Activated T-cell treated with anti-CD3 and anti-CD28 coated beads, Interleukin-2, amount 50 U/mL, for 4 hours (primary cell): Measurements from ENCODE around the gene RAPGEF3. TPM values are rescaled to one million over a fixed set of nuclear protein-coding genes. Genes with fewer than 3 reads are reported as not detected.

Experiments
- ATAC-seq, 2 donors: fragments of 200-7000 bp; cut with Tn5 transposase; one replicate each; pipeline ENCODE4 v1.10.0; 2021
- DNase-seq: peaks from one replicate; pipeline ENCODE4 v3.0.0-alpha.2; 2020
- H3K27me3 Mint-ChIP-seq: one replicate; pipeline ENCODE4 v1.8.0; 2021; ENCODE audit warnings: low read depth, mixed read lengths
- H3K36me3 Mint-ChIP-seq: one replicate; pipeline ENCODE4 v1.8.0; 2022; ENCODE audit warnings: mixed read lengths; ENCODE audit not compliant: insufficient read depth
- H3K4me1 Mint-ChIP-seq: one replicate; pipeline ENCODE4 v1.8.0; 2021; ENCODE audit warnings: low read depth, mixed read lengths
- H3K4me3 Mint-ChIP-seq: one replicate; pipeline ENCODE4 v1.8.0; 2021; ENCODE audit warnings: mild to moderate bottlenecking, moderate library complexity, mixed read lengths
- H3K9me3 Mint-ChIP-seq: one replicate; pipeline ENCODE4 v1.8.0; 2021; ENCODE audit warnings: mixed read lengths
- total RNA-seq, 3 donors: library from RNA; stranded (reverse); gene quantifications; one replicate each; pipeline ENCODE4 v1.2.1, GENCODE V29; 2021

RAPGEF3 gene
- total RNA-seq, 3 donors from 2014 or later: 0.55 to 1.3 (median 0.66) TPM

DNA sequence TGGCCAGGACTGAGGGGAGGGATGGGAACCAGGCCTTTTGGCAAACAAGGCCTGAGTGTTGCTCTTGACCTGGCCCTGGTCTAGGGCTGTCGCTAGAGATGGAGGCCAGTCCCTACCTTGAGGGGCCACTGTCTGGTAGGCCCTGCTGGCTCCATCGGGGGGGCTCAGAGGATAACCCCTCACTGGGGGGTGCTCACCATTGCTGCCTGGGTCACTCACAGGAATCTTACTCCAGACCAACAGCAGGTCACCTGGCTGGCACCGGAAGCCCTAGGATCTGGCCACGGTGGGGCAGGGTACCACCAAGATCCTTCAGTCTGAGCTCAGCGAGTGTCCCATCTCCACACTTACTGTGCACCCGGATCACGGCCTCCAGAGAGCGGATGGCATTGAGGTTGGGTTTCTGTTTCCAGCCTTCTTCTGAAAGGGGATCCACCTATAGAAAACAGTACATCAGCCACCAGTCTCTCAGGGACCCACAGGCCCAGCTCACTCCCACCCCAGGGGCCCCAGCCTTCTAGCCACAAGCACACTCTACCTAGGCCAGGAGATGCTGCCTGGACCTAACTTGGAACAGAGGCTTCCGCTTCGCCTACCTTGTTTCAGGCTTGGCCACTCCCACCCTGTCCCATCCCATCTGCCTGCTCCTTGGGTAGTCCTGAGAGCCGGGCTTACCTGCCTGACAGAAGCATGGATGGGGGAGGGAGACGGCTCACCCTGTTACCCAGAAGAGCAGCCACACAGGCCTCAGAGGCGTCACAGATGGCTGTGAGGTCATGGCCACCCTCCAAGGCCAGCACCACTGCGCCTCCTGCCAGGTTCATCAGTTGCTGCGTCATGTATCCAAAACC lies 26.6 kb upstream of the RAPGEF3 start:
- DNase-seq (no peak), ATAC-seq (peak in 1 of 2 donors; percentile 23)
- Mint-ChIP-seq H3K36me3 (peaks cover 43% of the 10 kb centered on the region), H3K4me3 (no peak overlapping the region), H3K27me3 (no peaks in the 10 kb centered on the region), H3K9me3 (no peaks in the 10 kb centered on the region), H3K4me1 (peaks cover 18% of the 10 kb centered on the region)

DNA sequence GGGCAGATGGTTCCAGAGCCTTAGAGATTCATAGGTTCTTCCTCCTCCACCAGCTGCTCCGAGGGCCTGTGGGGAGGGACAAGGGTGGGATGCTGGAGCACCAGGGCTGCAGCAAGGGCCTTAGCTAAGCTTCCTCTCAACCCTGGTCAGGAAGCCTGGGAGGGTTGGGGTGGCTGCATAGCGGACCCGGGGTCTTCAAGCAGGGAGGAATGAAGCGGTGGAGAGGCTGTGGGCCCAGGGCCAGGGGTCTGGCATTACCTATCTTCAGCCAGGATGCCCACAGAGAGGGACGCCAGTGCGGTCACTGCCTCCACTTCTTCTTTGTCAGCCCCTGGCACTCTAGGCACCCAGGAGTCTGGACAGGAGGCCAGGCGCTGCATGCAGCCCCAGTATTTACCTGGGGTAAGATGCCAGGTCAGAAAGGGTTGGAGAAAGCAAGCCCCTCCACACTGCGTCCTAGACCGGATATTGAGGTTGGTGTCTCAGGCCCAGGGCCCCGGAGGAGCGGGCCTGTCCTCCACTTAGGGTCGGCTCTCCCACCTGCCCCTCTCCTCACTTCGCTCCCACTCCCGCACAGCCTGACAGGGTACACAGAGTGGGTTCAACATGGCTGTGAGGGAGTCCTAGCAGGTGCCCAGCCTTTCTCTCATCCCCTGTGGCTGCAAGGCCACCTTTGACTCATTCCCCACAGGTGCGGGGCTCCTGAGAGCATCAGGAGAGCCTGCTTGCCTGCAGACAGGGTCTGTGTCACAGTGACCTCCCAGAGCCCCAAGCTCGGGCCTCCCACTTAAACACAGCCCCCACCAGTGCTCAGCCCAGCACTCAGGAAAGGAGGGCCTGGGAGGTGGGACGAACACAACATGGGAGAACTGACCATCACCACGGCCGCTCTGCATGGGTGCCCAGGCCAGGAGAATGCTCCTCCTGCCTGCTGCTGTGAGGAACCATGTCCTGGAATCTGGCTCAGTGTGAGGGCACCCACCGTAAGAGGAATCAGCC lies 25.4 kb upstream of the RAPGEF3 start:
- no peak overlapping the region for H3K4me3 Mint-ChIP-seq
- H3K36me3 Mint-ChIP-seq: peaks cover 37% of the 10 kb centered on the region
- H3K27me3 Mint-ChIP-seq: no peaks in the 10 kb centered on the region
- DNase-seq (no peak), ATAC-seq (no peak)
- peaks cover 23% of the 10 kb centered on the region for H3K4me1 Mint-ChIP-seq
- H3K9me3 Mint-ChIP-seq: no peaks in the 10 kb centered on the region

DNA sequence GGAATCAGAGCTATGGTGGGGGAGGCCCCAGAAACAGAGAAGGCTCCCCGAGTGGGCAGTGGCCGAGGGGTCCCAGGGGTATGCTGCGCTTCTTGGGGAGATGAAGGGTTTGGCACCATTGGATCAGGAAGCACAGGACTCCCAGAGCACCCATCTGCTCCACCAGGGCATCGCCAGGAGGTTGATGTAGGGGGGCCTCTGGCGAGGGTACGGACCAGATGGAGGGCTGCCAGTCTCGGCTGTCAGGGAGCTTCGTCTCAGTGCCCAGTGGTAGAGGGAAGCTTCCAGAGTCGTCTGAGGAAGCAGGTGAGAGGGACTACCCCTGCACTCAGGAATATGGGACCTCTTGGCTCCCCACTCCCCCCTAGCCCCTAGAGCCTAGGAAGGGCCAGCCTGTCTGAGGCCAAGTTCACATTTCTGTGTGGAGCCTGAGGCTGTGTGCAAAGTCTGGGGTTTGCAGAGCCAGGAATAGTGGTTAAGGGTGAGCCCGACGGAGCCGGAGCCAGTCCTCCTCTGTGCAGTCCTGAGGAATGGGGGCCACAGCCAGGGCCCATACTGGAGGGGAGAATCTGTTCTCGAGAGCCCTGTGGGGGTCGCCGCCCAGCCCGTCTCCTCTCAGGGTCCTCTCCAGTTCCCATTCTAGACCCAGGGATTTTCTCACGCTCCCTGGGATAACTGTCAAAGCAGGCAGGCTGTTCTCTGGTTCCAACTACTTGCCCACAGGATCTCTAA lies 24.5 kb upstream of the RAPGEF3 start:
- H3K36me3 Mint-ChIP-seq: peaks cover 31% of the 10 kb centered on the region
- no peak overlapping the region for H3K4me3 Mint-ChIP-seq
- no peaks in the 10 kb centered on the region for H3K9me3 Mint-ChIP-seq
- ATAC-seq: no peak
- DNase-seq: no peak
- H3K27me3 Mint-ChIP-seq: no peaks in the 10 kb centered on the region
- peaks cover 26% of the 10 kb centered on the region for H3K4me1 Mint-ChIP-seq

DNA sequence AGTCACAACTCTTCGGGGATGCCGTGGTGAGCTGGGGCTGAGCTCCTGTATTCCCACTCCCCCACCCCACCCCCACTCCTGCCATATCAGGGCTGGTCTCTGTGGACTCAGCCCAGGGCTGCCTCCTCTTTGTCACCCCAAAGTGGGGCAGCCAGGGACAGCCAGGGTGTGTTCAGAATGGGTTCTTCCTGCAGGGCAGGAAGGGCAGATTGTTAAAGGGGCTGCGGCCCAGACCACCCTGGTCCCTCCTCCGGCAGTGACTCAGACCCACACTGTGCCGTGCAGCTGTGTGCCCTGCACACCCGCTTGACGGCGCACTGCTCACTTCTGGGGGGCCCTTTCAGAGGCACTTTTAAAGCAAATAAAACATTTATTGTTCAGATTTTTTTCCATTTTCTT lies 23.7 kb upstream of the RAPGEF3 start:
- no peaks in the 10 kb centered on the region for H3K27me3 Mint-ChIP-seq
- DNase-seq (no peak), ATAC-seq (no peak)
- peaks cover 26% of the 10 kb centered on the region for H3K4me1 Mint-ChIP-seq
- H3K9me3 Mint-ChIP-seq: no peaks in the 10 kb centered on the region
- no peak overlapping the region for H3K4me3 Mint-ChIP-seq
- H3K36me3 Mint-ChIP-seq: peaks cover 24% of the 10 kb centered on the region

DNA sequence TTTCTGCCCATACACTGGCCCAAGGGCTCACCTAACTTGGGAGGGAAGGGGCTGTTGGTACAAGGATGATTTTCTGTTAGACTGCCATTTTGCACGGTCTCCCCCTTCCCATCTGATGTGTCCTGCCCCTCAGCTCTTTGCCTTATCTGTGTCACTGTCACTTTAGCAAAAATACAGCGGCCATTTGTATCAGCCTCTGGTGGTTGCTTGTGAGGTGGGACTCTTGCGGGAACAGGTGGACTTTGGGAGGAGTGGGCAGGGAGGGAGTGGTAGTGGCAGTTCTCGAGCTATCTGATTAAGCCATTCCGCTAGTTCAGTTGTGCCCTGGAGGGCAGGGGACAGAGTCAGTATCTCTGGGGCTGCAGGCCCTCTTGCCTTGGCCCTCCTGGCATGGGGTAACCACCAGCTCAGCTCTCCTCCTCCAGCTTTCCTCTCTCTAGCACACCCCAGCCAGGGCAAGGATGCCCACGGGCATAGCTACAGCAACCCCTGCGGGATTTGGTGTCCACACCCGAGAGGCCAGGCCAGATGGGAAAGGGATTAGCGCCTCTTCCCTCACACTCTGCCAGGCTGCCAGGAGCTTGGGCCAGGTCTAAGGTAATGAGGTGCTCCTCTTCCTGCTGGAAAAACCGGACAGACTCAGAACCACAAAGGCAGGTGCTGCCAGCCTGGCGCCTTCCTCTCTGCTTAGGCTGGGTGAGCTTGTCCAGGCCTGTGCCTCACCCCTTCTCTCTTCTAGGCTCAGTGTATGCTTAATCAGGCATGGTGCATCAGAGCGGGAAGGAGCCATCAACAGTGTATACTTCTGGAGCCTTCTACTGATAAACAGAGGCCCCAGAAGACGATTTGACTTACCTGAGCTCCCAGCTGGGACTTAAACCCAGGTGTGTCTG lies 23.0 kb upstream of the RAPGEF3 start:
- H3K9me3 Mint-ChIP-seq: no peaks in the 10 kb centered on the region
- DNase-seq: no peak
- H3K4me1 Mint-ChIP-seq: peaks cover 26% of the 10 kb centered on the region
- no peak for ATAC-seq
- no peaks in the 10 kb centered on the region for H3K27me3 Mint-ChIP-seq
- H3K36me3 Mint-ChIP-seq: peaks cover 17% of the 10 kb centered on the region
- no peak overlapping the region for H3K4me3 Mint-ChIP-seq

DNA sequence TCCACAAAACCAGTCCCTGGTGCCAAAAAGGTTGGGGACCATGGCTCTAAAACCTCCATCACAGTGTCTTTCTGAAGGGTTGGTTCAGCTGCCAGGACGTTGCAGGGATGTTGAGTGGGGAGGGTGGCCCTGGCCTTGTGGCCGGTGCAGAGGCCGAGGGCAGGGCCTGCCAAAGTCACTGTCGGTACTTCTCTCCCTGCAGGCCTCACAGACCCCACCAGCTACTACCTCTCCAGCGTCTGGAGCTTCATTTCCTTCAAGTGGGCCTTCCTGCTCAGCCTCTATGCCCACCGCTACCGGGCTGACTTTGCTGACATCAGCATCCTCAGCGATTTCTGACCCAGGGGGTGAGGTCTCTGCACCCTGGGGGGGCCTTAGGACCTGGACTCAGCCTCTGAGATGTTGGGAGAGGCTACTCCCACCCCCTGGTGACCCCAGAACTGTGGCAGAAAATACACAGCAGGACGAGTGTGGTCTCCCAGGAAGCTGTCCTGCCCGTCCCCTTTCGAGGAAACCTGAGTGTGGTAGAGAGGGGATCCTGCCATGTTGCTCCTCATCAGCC lies 21.3 kb upstream of the RAPGEF3 start:
- Mint-ChIP-seq H3K4me3 (no peak overlapping the region), H3K27me3 (no peaks in the 10 kb centered on the region), H3K9me3 (no peaks in the 10 kb centered on the region), H3K4me1 (peaks cover 17% of the 10 kb centered on the region), H3K36me3 (peaks cover 6% of the 10 kb centered on the region)
- ATAC-seq (no peak), DNase-seq (no peak)

DNA sequence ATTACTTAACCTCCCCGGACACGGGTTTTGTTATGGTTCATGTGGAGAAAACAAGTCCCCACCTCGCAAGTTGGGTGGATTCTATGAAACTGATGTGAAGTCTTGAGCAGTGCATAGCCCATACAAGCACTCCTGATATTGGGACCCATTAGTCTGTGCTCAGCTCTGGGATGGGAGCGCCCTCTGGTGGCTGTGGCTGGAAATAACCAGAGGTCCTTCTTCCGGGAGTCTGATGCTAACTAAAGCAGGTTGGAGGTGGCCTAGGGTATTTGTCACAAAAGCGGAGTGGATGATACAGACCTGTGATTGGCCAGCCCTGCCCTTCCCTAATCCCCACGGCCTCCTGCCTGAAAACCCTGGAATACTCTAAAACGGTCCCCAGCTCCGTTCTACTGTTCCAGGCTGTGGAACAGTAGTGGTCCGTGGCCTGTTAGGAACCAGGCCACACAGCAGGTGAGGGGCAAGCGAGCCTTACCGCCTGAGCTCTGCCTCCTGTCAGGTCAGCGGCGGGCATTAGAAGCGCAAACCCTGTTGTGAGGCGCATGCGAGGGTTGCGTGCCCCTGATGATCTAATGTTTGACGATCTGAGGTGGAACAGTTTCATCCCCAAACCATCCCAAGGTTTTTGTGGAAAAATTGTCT lies 20.7 kb upstream of the RAPGEF3 start:
- Mint-ChIP-seq H3K36me3 (peaks cover 2% of the 10 kb centered on the region), H3K9me3 (no peaks in the 10 kb centered on the region), H3K4me3 (no peak overlapping the region), H3K4me1 (peaks cover 21% of the 10 kb centered on the region), H3K27me3 (no peaks in the 10 kb centered on the region)
- DNase-seq: peak; percentile 95
- ATAC-seq: peak; percentile 86 to 88

DNA sequence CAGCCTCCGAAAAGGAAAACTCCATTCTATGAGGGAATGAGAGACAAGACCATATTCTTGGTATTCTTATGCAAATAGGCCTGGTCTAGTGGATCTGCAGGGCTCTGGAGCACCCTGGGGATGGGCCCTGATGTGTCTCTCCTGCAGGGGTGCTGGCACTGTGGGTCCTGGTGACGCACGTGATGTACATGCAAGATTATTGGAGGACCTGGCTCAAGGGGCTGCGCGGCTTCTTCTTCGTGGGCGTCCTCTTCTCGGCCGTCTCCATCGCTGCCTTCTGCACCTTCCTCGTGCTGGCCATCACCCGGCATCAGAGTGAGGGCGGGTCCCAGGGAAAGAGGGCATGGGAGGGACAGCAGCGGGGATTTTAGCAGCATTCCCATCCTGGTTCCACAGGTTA lies 20.2 kb upstream of the RAPGEF3 start:
- ATAC-seq: no peak
- Mint-ChIP-seq H3K27me3 (no peaks in the 10 kb centered on the region), H3K4me3 (no peak overlapping the region), H3K9me3 (no peaks in the 10 kb centered on the region), H3K4me1 (peaks cover 27% of the 10 kb centered on the region), H3K36me3 (peaks cover 2% of the 10 kb centered on the region)
- DNase-seq: no peak

DNA sequence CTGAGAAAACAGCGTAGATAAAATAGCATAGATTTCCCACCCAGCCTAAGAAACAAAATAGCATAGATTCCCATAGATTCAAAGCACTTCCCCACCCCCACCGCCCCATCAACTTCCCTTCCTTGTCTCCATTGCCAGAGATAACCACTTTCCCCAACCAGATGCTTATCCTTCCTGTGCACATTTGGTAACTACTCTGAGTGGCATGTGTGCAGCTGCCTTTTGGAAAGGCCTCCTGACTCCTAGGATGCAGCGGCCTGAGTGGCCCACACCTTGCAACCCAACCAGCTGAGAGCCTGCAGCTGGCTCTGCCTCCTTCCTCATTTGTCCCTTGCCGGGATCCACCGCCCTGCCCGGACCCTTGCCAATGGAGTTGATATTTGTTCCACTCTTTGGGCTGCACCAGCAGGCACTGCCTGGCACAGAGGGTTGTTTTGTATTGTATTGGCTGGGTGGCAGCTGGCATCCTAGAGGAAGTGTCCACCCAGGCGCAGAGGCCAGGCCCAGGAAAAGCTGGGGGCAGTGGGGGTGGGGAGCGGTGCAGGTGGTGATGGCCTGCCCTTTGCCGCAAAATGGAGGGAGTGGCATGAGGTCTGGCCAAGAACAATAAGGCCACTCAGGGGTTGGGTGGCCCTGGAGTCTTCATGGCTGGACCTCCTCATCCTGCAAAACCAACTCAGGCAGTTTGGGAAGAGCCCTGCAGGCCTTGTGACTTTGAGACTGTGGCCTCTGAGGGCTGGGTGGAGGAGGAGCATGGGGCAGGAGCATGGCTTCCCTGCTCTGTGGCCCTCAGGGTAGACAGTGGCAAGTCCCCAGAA lies 19.3 kb upstream of the RAPGEF3 start:
- no peak for ATAC-seq
- Mint-ChIP-seq H3K27me3 (no peaks in the 10 kb centered on the region), H3K4me1 (peaks cover 30% of the 10 kb centered on the region), H3K9me3 (no peaks in the 10 kb centered on the region), H3K4me3 (no peak overlapping the region), H3K36me3 (peaks cover 2% of the 10 kb centered on the region)
- no peak for DNase-seq

DNA sequence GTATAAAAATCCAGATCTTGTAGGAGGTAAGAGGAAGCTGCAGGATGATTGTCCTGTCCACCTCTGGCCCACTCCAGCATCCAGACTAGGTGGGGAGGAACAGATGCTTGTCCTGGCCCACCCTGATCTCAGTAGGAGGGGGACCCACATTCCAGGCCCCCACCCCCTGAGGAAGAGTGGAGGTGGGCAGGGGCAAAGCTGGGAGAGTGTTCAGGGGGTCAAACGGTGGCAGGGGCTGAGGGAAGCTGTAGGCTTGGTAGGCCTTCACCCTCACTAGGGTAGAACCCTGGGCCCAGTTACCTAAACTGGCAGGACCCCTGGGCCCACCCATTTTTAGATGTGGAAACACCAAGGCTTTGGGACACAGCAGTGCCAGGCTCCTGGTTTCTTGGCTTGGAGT lies 18.5 kb upstream of the RAPGEF3 start:
- no peak for DNase-seq
- H3K4me1 Mint-ChIP-seq: peaks cover 35% of the 10 kb centered on the region
- no peaks in the 10 kb centered on the region for H3K9me3 Mint-ChIP-seq
- H3K36me3 Mint-ChIP-seq: no peaks in the 10 kb centered on the region
- no peaks in the 10 kb centered on the region for H3K27me3 Mint-ChIP-seq
- no peak overlapping the region for H3K4me3 Mint-ChIP-seq
- ATAC-seq: no peak

DNA sequence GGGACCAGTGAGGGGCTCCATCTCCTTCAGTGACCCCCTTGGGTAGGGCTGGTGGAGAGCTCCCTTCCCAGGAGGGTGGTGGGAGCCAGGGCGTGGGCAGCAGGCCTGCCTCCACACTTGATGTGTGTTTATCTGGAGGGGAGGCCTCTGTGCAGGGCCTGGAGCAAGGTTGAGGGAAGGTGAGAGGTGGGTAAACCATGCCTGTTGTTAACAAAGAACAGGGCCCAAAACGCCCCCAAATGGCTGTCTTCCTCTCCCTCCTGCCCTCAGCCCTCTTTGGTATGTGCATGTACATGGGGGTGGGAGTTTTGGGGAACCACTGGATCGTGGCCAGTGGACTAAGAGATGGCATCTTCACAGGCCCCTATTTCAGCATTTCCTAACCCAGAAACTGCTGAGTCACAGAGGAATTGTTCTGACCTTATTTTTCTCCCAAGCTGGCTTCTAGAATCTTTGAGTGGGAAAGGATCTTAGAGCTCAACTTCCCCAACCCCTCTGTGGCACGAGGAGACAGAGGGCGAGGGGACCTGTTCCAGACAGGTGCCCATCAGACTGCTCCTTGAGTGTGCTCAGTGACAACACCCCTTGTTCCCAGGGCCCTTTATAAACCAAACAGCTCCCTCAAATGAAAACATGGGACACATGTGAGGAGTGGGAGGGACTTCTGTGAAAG lies 17.9 kb upstream of the RAPGEF3 start:
- Mint-ChIP-seq H3K4me1 (peaks cover 34% of the 10 kb centered on the region), H3K9me3 (no peaks in the 10 kb centered on the region), H3K36me3 (no peaks in the 10 kb centered on the region), H3K27me3 (no peaks in the 10 kb centered on the region), H3K4me3 (no peak overlapping the region)
- DNase-seq (no peak), ATAC-seq (no peak)
